ENCODE measurements around the gene CLPTM1L. TPM values are rescaled to one million over a fixed set of nuclear protein-coding genes. Genes with fewer than 3 reads are reported as not detected.

Gene CLPTM1L
- total and polyA plus RNA-seq, 2 donors (not counting 1 experiment from before 2014, with no cell fraction given): 78.4 to 99.9 TPM

GRCh38 chr5:1298067-1298551 is 46.8 kb downstream of the CLPTM1L start:
- H3K9me3 Mint-ChIP-seq (ENCODE audit: insufficient read depth): peaks cover 3% of the 10 kb centered on the region
- intact Hi-C loops (cut with micrococcal nuclease): no loop called here
- Histone ChIP-seq H3K36me3 (replicated peaks in 1 of 2; ENCODE audit: control extremely low read depth in 1 of 2, control insufficient read depth in 1 of 2, extremely low read depth in 1 of 2, insufficient read depth in 2 of 2, low read length in 1 of 2) (no peaks in the 10 kb centered on the region), H3K9ac (ENCODE audit: low read length) (no peak overlapping the region), H3K79me2 (ENCODE audit: control insufficient read depth, insufficient read depth, low read length) (no peaks in the 10 kb centered on the region), H3K4me3 (ENCODE audit: control extremely low read depth in 1 of 5, extremely low read depth in 1 of 5, insufficient read depth in 1 of 5, low read depth in 2 of 5, low read length in 4 of 5) (no peak overlapping the region), H2AFZ (ENCODE audit: insufficient read depth, low read depth, low read length, poor library complexity, severe bottlenecking) (no peak overlapping the region), H3K4me1 (ENCODE audit: control insufficient read depth in 2 of 2, insufficient read depth in 2 of 2, low read length in 2 of 2) (peaks cover 11% of the 10 kb centered on the region in 2 donors), H3K27me3 (replicated peaks in 1 of 4; ENCODE audit: control extremely low read depth in 1 of 4, control insufficient read depth in 3 of 4, insufficient read depth in 4 of 4, low read length in 3 of 4) (peaks cover 0 to 7% (median 0%) of the 10 kb centered on the region in 4 experiments), H4K20me1 (ENCODE audit: control insufficient read depth, insufficient read depth, low read length, poor library complexity, severe bottlenecking) (no peaks in the 10 kb centered on the region), H3K9me3 (ENCODE audit: control extremely low read depth in 1 of 3, control insufficient read depth in 2 of 3, insufficient read depth in 1 of 3, low read length in 2 of 3) (no peaks in the 10 kb centered on the region), H3K4me2 (replicated peaks; ENCODE audit: low read depth, low read length, poor library complexity, severe bottlenecking) (no peak overlapping the region), H3K27ac (ENCODE audit: low read length in 2 of 2) (no peak overlapping the region)
- H3K27me3 Mint-ChIP-seq: peaks cover 3% of the 10 kb centered on the region
- 94% methylated on average over 18 of the region's 19 CpGs for WGBS (ENCODE audit: insufficient coverage)
- H3K4me3 Mint-ChIP-seq: no peak overlapping the region
- ChIA-PET POLR2A (no interaction called here), CTCF (no interaction called here)
- no peak overlapping the region for H3K27ac Mint-ChIP-seq
- ATAC-seq (ENCODE audit: low read depth) (no peak), DNase-seq (peak; percentile 4)
- TF ChIP-seq EZH2 (IDR thresholded peaks at IDR 0.05; ENCODE audit: borderline replicate concordance, insufficient read depth, low read depth, low read length, poor library complexity, severe bottlenecking) (no peak), CTCF (IDR thresholded peaks at IDR 0.05) (no peak)
- H3K4me1 Mint-ChIP-seq: peaks cover 13% of the 10 kb centered on the region

GRCh38 chr5:1297243-1297642 is 47.7 kb downstream of the CLPTM1L start:
- no peak for ATAC-seq (ENCODE audit: low read depth)
- no peak overlapping the region for H3K27ac ChIP-seq (ENCODE audit: low read length in 2 of 2)
- peaks cover 0 to 10% (median 0%) of the 10 kb centered on the region in 4 experiments for H3K27me3 ChIP-seq (replicated peaks in 1 of 4; ENCODE audit: control extremely low read depth in 1 of 4, control insufficient read depth in 3 of 4, insufficient read depth in 4 of 4, low read length in 3 of 4)
- intact Hi-C loops (cut with micrococcal nuclease): no loop called here
- no peaks in the 10 kb centered on the region for H4K20me1 ChIP-seq (ENCODE audit: control insufficient read depth, insufficient read depth, low read length, poor library complexity, severe bottlenecking)
- DNase-seq: peak; percentile 4
- H3K4me2 ChIP-seq (replicated peaks; ENCODE audit: low read depth, low read length, poor library complexity, severe bottlenecking): no peak overlapping the region
- H3K9me3 ChIP-seq (ENCODE audit: control extremely low read depth in 1 of 3, control insufficient read depth in 2 of 3, insufficient read depth in 1 of 3, low read length in 2 of 3): no peaks in the 10 kb centered on the region
- H3K4me3 ChIP-seq (ENCODE audit: control extremely low read depth in 1 of 5, extremely low read depth in 1 of 5, insufficient read depth in 1 of 5, low read depth in 2 of 5, low read length in 4 of 5): no peak overlapping the region
- H3K36me3 ChIP-seq (replicated peaks in 1 of 2; ENCODE audit: control extremely low read depth in 1 of 2, control insufficient read depth in 1 of 2, extremely low read depth in 1 of 2, insufficient read depth in 2 of 2, low read length in 1 of 2): no peaks in the 10 kb centered on the region
- H3K9ac ChIP-seq (ENCODE audit: low read length): no peak overlapping the region
- Mint-ChIP-seq H3K9me3 (ENCODE audit: insufficient read depth) (peaks cover 1% of the 10 kb centered on the region), H3K27me3 (peaks cover 3% of the 10 kb centered on the region), H3K4me1 (peaks cover 15% of the 10 kb centered on the region), H3K27ac (no peak overlapping the region), H3K4me3 (no peak overlapping the region)
- H2AFZ ChIP-seq (ENCODE audit: insufficient read depth, low read depth, low read length, poor library complexity, severe bottlenecking): no peak overlapping the region
- peaks cover 11% of the 10 kb centered on the region in 2 donors for H3K4me1 ChIP-seq (ENCODE audit: control insufficient read depth in 2 of 2, insufficient read depth in 2 of 2, low read length in 2 of 2)
- 3% methylated on average over 4 of the region's 4 CpGs for WGBS (ENCODE audit: insufficient coverage)
- POLR2A ChIA-PET: no interaction called here
- no peaks in the 10 kb centered on the region for H3K79me2 ChIP-seq (ENCODE audit: control insufficient read depth, insufficient read depth, low read length)
- TF ChIP-seq EZH2 (IDR thresholded peaks at IDR 0.05; ENCODE audit: borderline replicate concordance, insufficient read depth, low read depth, low read length, poor library complexity, severe bottlenecking) (no peak), CTCF (IDR thresholded peaks at IDR 0.05) (no peak)
- CTCF ChIA-PET: no interaction called here
